GM21737 (cell line): ENCODE results near the gene USP17L11.
"Not testable (repeated sequence)": the region's sequence is repeated elsewhere in the genome, so short reads cannot be mapped to it uniquely, and the experiment has no call there.

Experiments
- ATAC-seq: cut with Tn5 transposase; IDR thresholded peaks from one replicate; pipeline ENCODE4 v1.9.1; 2021; ENCODE audit warnings: mild to moderate bottlenecking, moderate library complexity; ENCODE audit not compliant: unreplicated experiment

The USP17L11 gene

DNA sequence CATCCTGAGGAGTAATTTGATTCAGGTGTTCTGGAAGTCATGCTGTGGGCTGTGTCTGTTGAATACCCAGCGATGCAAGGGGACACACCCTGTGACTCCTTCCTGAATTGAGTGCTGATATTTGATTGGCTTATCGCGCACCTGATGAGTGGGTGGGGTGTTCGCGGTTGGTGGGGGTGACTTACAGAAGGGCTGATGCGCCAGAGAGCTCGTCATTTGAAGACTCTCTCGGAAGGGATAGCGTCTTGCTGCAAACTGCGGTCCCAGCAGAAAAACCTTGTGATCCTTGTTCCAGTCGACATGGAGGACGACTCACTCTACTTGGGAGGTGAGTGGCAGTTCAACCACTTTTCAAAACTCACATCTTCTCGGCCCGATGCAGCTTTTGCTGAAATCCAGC lies at the start of gene USP17L11:
USP17L11 (plus strand) TSS at position 301 of the 400 bp plus-strand sequence; CDS start at position 301, 0 bp downstream.
- not testable (repeated sequence) for ATAC-seq

GRCh38 chr4:9165990-9166389 lies 49.2 kb upstream of the USP17L11 start:
- ATAC-seq = not testable (repeated sequence)

- ATAC-seq = not testable (repeated sequence)
Observed at GRCh38 chr4:9169791-9170459, 45.3 kb upstream of the USP17L11 start, which contains the start of gene FAM90A26. Gene FAM90A26, plus strand, starts transcription at chr4:9170409. Its CDS starts 2,764 bp downstream, at chr4:9173173.

DNA sequence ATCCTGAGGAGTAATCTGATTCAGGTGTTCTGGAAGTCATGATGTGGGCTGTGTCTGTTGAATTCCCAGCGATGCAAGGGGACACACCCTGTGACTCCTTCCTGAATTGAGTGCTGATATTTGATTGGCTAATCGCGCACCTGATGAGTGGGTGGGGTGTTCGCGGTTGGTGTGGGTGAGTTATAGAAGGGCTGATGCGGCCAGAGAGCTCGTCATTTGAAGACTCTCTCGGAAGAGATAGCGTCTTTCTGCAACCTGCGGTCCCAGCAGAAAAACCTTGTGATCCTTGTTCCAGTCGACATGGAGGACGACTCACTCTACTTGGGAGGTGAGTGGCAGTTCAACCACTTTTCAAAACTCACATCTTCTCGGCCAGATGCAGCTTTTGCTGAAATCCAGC lies 4.8 kb upstream of the USP17L11 start, which contains the start of gene USP17L10:
USP17L10 (plus strand) TSS at position 301 of the 400 bp plus-strand sequence; CDS start at position 301, 0 bp downstream.
- not testable (repeated sequence) for ATAC-seq

DNA sequence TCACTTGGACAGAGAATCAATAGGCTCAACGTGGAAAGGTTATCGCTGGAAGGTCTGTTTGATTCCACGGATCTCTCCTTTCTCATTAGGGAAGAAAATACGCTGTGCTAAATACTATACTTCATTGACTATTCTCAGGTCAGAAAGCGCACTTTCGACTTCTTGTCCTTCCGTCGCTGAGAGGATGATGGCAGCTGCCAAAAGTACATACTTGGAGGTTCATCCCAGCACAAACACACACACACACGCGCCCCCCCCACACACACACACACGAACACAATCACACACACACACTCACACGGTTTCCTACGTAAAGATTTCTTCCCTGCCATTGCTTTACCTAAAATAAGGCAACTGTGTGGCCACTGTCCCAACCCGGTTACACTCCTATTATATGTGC lies 504 bp upstream of the USP17L11 start:
- not testable (repeated sequence) for ATAC-seq

DNA sequence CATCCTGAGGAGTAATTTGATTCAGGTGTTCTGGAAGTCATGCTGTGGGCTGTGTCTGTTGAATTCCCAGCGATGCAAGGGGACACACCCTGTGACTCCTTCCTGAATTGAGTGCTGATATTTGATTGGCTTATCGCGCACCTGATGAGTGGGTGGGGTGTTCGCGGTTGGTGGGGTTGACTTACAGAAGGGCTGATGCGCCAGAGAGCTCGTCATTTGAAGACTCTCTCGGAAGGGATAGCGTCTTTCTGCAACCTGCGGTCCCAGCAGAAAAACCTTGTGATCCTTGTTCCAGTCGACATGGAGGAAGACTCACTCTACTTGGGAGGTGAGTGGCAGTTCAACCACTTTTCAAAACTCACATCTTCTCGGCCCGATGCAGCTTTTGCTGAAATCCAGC lies 4.6 kb downstream of the USP17L11 start, which contains the start of gene USP17L12:
USP17L12 (plus strand) TSS at position 301 of the 400 bp plus-strand sequence; CDS start at position 301, 0 bp downstream.
- ATAC-seq = not testable (repeated sequence)

- not testable (repeated sequence) for ATAC-seq
Observed at GRCh38 chr4:9224596-9224995, 9.4 kb downstream of the USP17L11 start, which contains the start of gene USP17L13. Gene USP17L13, plus strand, starts transcription at chr4:9224896. Its CDS starts 0 bp downstream, at chr4:9224896.

DNA sequence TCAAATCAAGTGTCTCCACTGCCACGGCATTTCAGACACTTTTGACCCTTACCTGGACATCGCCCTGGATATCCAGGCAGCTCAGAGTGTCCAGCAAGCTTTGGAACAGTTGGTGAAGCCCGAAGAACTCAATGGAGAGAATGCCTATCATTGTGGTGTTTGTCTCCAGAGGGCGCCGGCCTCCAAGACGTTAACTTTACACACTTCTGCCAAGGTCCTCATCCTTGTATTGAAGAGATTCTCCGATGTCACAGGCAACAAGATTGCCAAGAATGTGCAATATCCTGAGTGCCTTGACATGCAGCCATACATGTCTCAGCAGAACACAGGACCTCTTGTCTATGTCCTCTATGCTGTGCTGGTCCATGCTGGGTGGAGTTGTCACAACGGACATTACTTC lies 15.0 kb downstream of the USP17L11 start:
- ATAC-seq = not testable (repeated sequence)

DNA sequence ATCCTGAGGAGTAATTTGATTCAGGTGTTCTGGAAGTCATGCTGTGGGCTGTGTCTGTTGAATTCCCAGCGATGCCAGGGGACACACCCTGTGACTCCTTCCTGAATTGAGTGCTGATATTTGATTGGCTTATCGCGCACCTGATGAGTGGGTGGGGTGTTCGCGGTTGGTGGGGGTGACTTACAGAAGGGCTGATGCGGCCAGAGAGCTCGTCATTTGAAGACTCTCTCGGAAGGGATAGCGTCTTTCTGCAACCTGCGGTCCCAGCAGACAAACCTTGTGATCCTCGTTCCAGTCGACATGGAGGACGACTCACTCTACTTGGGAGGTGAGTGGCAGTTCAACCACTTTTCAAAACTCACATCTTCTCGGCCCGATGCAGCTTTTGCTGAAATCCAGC lies 18.9 kb downstream of the USP17L11 start, which contains the start of gene USP17L15:
USP17L15 (plus strand) TSS at position 301 of the 400 bp plus-strand sequence; CDS start at position 301, 0 bp downstream.
- not testable (repeated sequence) for ATAC-seq

- not testable (repeated sequence) for ATAC-seq
Observed at GRCh38 chr4:9238461-9238860, 23.3 kb downstream of the USP17L11 start.

GRCh38 chr4:9243579-9243978 lies 28.4 kb downstream of the USP17L11 start, which contains the start of gene USP17L17:
Gene USP17L17, plus strand, starts transcription at chr4:9243879. Its CDS starts 0 bp downstream, at chr4:9243879.
- ATAC-seq = not testable (repeated sequence)

- ATAC-seq = not testable (repeated sequence)
Observed at GRCh38 chr4:9247953-9248680, 32.9 kb downstream of the USP17L11 start, which contains the start of gene USP17L18. Gene USP17L18, plus strand, starts transcription at chr4:9248630. Its CDS starts 0 bp downstream, at chr4:9248630.

DNA sequence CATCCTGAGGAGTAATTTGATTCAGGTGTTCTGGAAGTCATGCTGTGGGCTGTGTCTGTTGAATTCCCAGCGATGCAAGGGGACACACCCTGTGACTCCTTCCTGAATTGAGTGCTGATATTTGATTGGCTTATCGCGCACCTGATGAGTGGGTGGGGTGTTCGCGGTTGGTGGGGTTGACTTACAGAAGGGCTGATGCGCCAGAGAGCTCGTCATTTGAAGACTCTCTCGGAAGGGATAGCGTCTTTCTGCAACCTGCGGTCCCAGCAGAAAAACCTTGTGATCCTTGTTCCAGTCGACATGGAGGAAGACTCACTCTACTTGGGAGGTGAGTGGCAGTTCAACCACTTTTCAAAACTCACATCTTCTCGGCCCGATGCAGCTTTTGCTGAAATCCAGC lies 37.9 kb downstream of the USP17L11 start, which contains the start of gene USP17L19:
USP17L19 (plus strand) TSS at position 301 of the 400 bp plus-strand sequence; CDS start at position 301, 0 bp downstream.
- not testable (repeated sequence) for ATAC-seq

GRCh38 chr4:9257824-9258223 lies 42.6 kb downstream of the USP17L11 start, which contains the start of gene USP17L20:
Gene USP17L20, plus strand, starts transcription at chr4:9258124. Its CDS starts 0 bp downstream, at chr4:9258124.
- not testable (repeated sequence) for ATAC-seq

DNA sequence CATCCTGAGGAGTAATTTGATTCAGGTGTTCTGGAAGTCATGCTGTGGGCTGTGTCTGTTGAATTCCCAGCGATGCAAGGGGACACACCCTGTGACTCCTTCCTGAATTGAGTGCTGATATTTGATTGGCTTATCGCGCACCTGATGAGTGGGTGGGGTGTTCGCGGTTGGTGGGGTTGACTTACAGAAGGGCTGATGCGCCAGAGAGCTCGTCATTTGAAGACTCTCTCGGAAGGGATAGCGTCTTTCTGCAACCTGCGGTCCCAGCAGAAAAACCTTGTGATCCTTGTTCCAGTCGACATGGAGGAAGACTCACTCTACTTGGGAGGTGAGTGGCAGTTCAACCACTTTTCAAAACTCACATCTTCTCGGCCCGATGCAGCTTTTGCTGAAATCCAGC lies 47.4 kb downstream of the USP17L11 start, which contains the start of gene USP17L21:
USP17L21 (plus strand) TSS at position 301 of the 400 bp plus-strand sequence; CDS start at position 301, 0 bp downstream.
- not testable (repeated sequence) for ATAC-seq
